H1 (cell line): Measurements from ENCODE around the gene MYLIP. TPM values are rescaled to one million over a fixed set of nuclear protein-coding genes. Genes with fewer than 3 reads are reported as not detected.

Experiments used
- ASH2L ChIP-seq: fragments of 200-600, 300-600 bp; sonication (generic); IDR thresholded peaks from one replicate; pipeline ENCODE4 v1.7.1; 2017; ENCODE audit warnings: low read length
- CHD2 ChIP-seq: IDR thresholded peaks from 2 replicates; pipeline ENCODE4 v1.6.1; 2012; ENCODE audit warnings: low read length, improper control_type of control experiment
- EGR1 ChIP-seq: IDR thresholded peaks from 2 replicates; pipeline ENCODE4 v1.6.1; 2011; ENCODE audit warnings: low read depth, low read length, borderline replicate concordance
- GTF2F1 ChIP-seq: IDR thresholded peaks from 2 replicates; pipeline ENCODE4 v1.6.1; 2012; ENCODE audit warnings: low read depth, low read length, improper control_type of control experiment, borderline replicate concordance
- MAFK ChIP-seq: IDR thresholded peaks from 2 replicates; pipeline ENCODE4 v1.6.1; 2012; ENCODE audit warnings: low read depth, mild to moderate bottlenecking, improper control_type of control experiment, low read length
- POU5F1 ChIP-seq: IDR thresholded peaks from 2 replicates; pipeline ENCODE4 v1.6.1; 2011; ENCODE audit warnings: low read depth, mild to moderate bottlenecking, low read length, moderate library complexity
- SIX5 ChIP-seq: IDR thresholded peaks from 2 replicates; pipeline ENCODE4 v1.6.1; 2011; ENCODE audit warnings: mild to moderate bottlenecking, low read depth, low read length
- TEAD4 ChIP-seq: IDR thresholded peaks from 2 replicates; pipeline ENCODE4 v1.6.1; 2012; ENCODE audit warnings: low read depth, low read length, inconsistent platforms, mixed read lengths
- ZNF274 ChIP-seq: IDR thresholded peaks from 2 replicates; pipeline ENCODE4 v1.7.0; 2012; ENCODE audit warnings: low read length, borderline replicate concordance; ENCODE audit errors: extremely low read depth
- polyA plus RNA-seq, 7 experiments: library from polyadenylated mRNA; depleted of rRNA in 3 of 7; stranded (reverse) in 5 of 7; unstranded in 2 of 7; fragments of >200 nt in 5 of 7; fragments of 200-250 nt in 2 of 7; gene quantifications; 1 replicate in 5 of 7; 2 replicates in 1 of 7; 4 replicates in 1 of 7; pipeline versions ENCODE4 v1.2.1 to v1.2.3, GENCODE V29; 2011 to 2013; ENCODE audit warnings: missing spikeins in 2 of 7, mixed read lengths in 2 of 7
- total RNA-seq: library from RNA; stranded (reverse); fragmentation: NEBNext Ultra II Directional; extraction: Animal tissue kit (Norgen Biotek cat#: 25700); gene quantifications from 2 replicates; pipeline ENCODE4 v1.2.1, GENCODE V29; 2021
- TF ChIP-seq, protein P1 (sequence below): IDR thresholded peaks from 2 replicates; pipeline ENCODE4 v1.6.1; 2012; ENCODE audit warnings: low read length, inconsistent platforms

MYLIP gene
- total and polyA plus RNA-seq, 2 of the 8 experiments (the other 6 are each of a cell fraction or from before 2014, with no cell fraction given) = 21.1 to 26.9 TPM

DNA sequence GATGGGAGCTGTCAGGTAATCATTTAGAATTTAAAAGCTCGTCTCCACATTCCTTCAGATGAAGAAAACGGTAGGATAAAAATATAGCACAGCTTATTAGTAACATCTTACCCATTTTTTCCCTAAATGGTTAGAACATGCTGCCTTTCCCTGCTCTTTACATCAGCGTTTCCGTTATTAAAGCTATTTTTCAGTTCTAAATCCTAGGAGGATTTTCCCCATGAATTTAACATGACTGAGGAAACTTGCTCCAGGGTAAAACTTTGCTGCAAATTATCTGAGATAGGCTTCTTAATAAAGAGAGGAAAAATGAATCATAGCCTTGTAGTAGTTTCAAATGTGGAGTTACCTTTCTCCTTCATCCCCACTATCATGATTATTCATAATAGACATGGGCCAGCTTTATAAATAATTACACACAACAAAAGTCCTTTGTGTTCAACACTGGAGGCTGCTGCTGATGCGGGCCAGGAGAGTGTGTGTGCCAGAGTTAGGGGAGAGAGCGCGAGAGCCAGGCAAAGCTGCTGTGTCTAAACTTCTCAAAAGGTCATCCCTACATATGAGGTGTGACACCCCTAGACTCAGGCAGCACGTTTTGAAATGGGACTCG is 24.4 kb downstream of the MYLIP start (continued):
- TF ChIP-seq, protein P1, sequence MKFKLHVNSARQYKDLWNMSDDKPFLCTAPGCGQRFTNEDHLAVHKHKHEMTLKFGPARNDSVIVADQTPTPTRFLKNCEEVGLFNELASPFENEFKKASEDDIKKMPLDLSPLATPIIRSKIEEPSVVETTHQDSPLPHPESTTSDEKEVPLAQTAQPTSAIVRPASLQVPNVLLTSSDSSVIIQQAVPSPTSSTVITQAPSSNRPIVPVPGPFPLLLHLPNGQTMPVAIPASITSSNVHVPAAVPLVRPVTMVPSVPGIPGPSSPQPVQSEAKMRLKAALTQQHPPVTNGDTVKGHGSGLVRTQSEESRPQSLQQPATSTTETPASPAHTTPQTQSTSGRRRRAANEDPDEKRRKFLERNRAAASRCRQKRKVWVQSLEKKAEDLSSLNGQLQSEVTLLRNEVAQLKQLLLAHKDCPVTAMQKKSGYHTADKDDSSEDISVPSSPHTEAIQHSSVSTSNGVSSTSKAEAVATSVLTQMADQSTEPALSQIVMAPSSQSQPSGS = no peak
- TF ChIP-seq EGR1 (no peak), GTF2F1 (no peak), TEAD4 (no peak), SIX5 (no peak), ZNF274 (no peak), CHD2 (no peak), POU5F1 (no peak), ASH2L (no peak), MAFK (no peak)
- TF ChIP-seq, all 59 proteins: peak for 0
